SJCRH30 (cell line): ENCODE measurements around the gene IFIT2. TPM values are rescaled to one million over a fixed set of nuclear protein-coding genes. Genes with fewer than 3 reads are reported as not detected.

Experiments
- DNase-seq, 2 experiments: peaks; one replicate each; pipeline ENCODE4 v3.0.0-alpha.2; 2015 to 2020
- H3K27ac ChIP-seq: fragments of 250-450 bp; sonication (Bioruptor Pico); 2 replicates; pipeline ENCODE4 v1.5.1; 2020; ENCODE audit warnings: mild to moderate bottlenecking, moderate library complexity
- H3K27me3 ChIP-seq: fragments of 250-450 bp; sonication (Bioruptor Pico); 2 replicates; pipeline ENCODE4 v1.5.1; 2020; ENCODE audit warnings: mild to moderate bottlenecking, moderate library complexity
- H3K36me3 ChIP-seq: fragments of 250-450 bp; sonication (Bioruptor Pico); 2 replicates; pipeline ENCODE4 v1.5.1; 2020; ENCODE audit warnings: mild to moderate bottlenecking, moderate library complexity
- H3K4me1 ChIP-seq: fragments of 250-450 bp; sonication (Bioruptor Pico); 2 replicates; pipeline ENCODE4 v1.5.1; 2020; ENCODE audit warnings: mild to moderate bottlenecking, moderate library complexity
- H3K4me3 ChIP-seq: fragments of 250-450 bp; sonication (Bioruptor Pico); 2 replicates; pipeline ENCODE4 v1.5.1; 2020; ENCODE audit warnings: mild to moderate bottlenecking, moderate library complexity
- H3K9me3 ChIP-seq: fragments of 250-450 bp; sonication (Bioruptor Pico); replicated peaks from 2 replicates; pipeline ENCODE4 v1.5.1; 2020; ENCODE audit warnings: mild to moderate bottlenecking, moderate library complexity
- total RNA-seq: library from RNA; depleted of rRNA; stranded (reverse); fragments of >200 nt; shearing (Covaris generic); gene quantifications from 2 replicates; pipeline ENCODE4 v1.2.3, GENCODE V29; 2014

Gene IFIT2
- total RNA-seq, 1 experiment from 2014 or later: 0.26 TPM

- no peak for DNase-seq
- no peak overlapping the region for H3K4me3 ChIP-seq
- H3K9me3 ChIP-seq: no peaks in the 10 kb centered on the region
- H3K27me3 ChIP-seq: no peaks in the 10 kb centered on the region
- H3K36me3 ChIP-seq: no peaks in the 10 kb centered on the region
- no peaks in the 10 kb centered on the region for H3K4me1 ChIP-seq
- H3K27ac ChIP-seq: no peak overlapping the region
Observed at GRCh38 chr10:89295597-89295996, 6.2 kb upstream of the IFIT2 start.

- H3K27me3 ChIP-seq: no peaks in the 10 kb centered on the region
- H3K4me1 ChIP-seq: no peaks in the 10 kb centered on the region
- H3K4me3 ChIP-seq: no peak overlapping the region
- no peaks in the 10 kb centered on the region for H3K9me3 ChIP-seq
- no peaks in the 10 kb centered on the region for H3K36me3 ChIP-seq
- no peak for DNase-seq
- no peak overlapping the region for H3K27ac ChIP-seq
Observed at GRCh38 chr10:89296220-89296648, 5.6 kb upstream of the IFIT2 start.

DNA sequence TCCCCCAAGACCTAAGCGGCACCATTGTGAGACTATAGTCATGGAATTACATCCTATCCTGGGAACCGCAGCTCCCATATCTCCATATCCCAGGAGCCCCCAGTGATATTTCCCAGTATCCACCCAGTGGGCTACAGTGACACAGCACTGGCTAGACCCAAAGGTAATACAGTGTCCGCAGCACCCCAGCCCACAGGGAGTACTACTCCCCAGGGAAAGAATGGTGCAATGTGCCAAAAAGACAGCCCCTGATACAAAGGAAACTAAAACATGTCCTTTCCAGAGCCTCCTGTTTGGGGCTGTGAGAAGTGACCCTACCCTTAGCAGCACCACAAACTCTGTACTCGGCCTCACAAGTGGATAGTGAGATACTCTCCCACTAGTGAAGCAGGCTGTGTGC, 4.5 kb upstream of the IFIT2 start:
- DNase-seq: no peak
- Histone ChIP-seq H3K36me3 (no peaks in the 10 kb centered on the region), H3K4me1 (no peaks in the 10 kb centered on the region), H3K27me3 (no peaks in the 10 kb centered on the region), H3K4me3 (no peak overlapping the region), H3K9me3 (no peaks in the 10 kb centered on the region), H3K27ac (no peak overlapping the region)

DNA sequence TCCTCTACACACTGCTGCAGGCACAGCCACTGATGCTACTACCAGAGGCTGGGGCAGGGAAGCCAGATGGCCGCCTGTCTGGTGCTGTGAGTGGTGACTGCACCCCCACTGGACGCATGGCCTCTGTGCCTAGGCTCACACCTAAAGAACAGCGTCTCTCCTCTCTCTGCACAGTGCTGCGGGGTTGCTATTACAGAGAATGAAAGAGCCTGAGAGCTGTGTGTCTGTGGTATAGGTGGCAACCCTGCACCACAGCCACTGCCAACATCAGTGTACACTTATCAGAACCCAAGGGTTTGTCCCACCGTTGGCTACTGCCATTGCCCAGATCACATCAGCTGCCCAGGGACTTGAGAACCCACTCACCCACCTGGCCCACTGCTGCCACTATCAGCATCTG, 4.1 kb upstream of the IFIT2 start:
- H3K9me3 ChIP-seq: no peaks in the 10 kb centered on the region
- no peaks in the 10 kb centered on the region for H3K27me3 ChIP-seq
- no peak overlapping the region for H3K27ac ChIP-seq
- no peaks in the 10 kb centered on the region for H3K36me3 ChIP-seq
- H3K4me1 ChIP-seq: no peaks in the 10 kb centered on the region
- no peak overlapping the region for H3K4me3 ChIP-seq
- DNase-seq: no peak

DNA sequence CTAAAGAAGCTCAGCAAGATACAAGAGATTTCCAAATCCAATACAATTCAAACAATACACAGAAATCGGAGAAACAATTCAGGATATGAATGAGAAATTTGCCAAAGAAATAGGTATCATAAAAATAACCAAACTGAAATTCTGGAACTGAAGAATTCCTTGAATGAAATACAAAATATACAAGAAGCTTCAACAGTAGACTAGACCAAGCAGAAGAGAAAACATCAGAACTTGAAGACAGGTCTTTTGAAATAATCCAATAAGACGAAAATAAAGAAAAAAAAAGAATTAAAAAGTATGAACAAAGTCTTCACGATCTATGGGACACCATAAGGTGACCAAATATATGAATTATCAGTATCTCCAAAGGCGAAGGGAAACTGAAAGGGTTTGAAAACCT, 2.8 kb upstream of the IFIT2 start:
- Histone ChIP-seq H3K9me3 (no peaks in the 10 kb centered on the region), H3K36me3 (no peaks in the 10 kb centered on the region), H3K4me3 (no peak overlapping the region), H3K27me3 (no peaks in the 10 kb centered on the region), H3K27ac (no peak overlapping the region), H3K4me1 (no peaks in the 10 kb centered on the region)
- no peak for DNase-seq

DNA sequence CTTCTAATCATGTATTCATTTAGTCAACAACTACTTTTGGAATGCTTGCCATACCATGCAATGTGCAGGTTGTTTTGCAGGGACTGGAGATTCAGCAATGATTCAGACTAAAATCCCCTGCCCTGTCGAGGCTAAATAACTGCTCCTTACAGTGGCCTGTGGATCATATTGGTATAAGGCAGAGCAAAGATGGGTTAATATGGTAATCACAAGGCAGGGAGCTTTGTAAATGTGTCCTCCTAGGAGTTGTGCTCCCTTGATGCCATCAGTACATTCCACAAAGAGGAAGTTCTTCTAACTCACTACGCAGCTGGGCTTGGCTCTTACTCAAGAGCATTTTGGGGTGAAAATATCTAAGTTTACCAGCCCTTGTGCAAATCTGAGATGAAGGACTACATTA, 614 bp upstream of the IFIT2 start:
- peak in 1 of 2 experiments; percentile 4 for DNase-seq
- Histone ChIP-seq H3K27me3 (no peaks in the 10 kb centered on the region), H3K27ac (peak overlapping the region; percentile 72), H3K4me3 (peak overlapping the region; percentile 52), H3K36me3 (no peaks in the 10 kb centered on the region), H3K9me3 (no peaks in the 10 kb centered on the region), H3K4me1 (no peaks in the 10 kb centered on the region)

DNA sequence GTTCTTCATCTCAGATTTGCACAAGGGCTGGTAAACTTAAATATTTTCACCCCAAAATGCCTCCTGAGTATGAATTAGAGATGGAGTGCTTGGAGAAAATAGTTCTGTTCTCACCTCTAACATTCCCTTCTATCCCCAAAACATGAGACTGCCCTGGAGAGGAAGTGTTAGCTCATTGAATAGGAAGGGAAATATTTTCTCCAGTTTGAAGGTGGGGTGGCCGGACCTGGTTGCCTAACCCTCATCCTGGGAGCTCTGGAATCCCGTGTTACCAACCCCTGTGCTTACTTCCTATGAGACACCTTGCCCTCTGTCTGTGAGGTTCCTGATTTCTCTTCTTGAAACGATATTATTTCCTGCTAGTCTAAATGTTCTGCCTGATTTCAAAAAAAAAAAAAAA, 779 bp downstream of the IFIT2 start:
- H3K27me3 ChIP-seq: no peaks in the 10 kb centered on the region
- no peaks in the 10 kb centered on the region for H3K9me3 ChIP-seq
- peak overlapping the region; percentile 72 for H3K27ac ChIP-seq
- no peaks in the 10 kb centered on the region for H3K4me1 ChIP-seq
- no peak for DNase-seq
- H3K4me3 ChIP-seq: peak overlapping the region; percentile 52
- H3K36me3 ChIP-seq: no peaks in the 10 kb centered on the region

DNA sequence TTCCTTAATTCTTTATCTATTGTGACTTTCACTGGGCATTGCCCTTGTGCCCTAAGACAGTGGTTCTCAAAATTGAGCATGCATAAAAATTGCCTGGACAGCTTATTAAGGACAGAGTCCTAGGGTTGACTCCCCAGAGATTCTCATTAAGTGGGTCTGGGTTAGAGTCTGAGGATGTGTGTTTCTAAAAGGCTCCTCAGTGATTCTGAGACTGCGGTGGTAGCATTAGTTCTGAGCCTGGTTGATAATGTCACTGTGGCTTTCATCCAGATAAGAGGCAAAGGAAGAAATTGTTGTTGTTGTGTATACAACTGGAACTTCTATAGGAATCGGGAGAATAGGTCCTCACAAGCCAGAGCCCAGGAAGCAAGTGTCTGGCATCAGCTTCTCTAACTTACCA, 1.3 kb downstream of the IFIT2 start:
- no peak for DNase-seq
- no peak overlapping the region for H3K27ac ChIP-seq
- no peaks in the 10 kb centered on the region for H3K4me1 ChIP-seq
- H3K4me3 ChIP-seq: no peak overlapping the region
- H3K9me3 ChIP-seq: no peaks in the 10 kb centered on the region
- no peaks in the 10 kb centered on the region for H3K27me3 ChIP-seq
- H3K36me3 ChIP-seq: no peaks in the 10 kb centered on the region

GRCh38 chr10:89304026-89304425, 2.2 kb downstream of the IFIT2 start:
- H3K36me3 ChIP-seq: no peaks in the 10 kb centered on the region
- no peaks in the 10 kb centered on the region for H3K27me3 ChIP-seq
- no peak for DNase-seq
- H3K4me1 ChIP-seq: no peaks in the 10 kb centered on the region
- H3K27ac ChIP-seq: no peak overlapping the region
- H3K4me3 ChIP-seq: no peak overlapping the region
- no peaks in the 10 kb centered on the region for H3K9me3 ChIP-seq

DNA sequence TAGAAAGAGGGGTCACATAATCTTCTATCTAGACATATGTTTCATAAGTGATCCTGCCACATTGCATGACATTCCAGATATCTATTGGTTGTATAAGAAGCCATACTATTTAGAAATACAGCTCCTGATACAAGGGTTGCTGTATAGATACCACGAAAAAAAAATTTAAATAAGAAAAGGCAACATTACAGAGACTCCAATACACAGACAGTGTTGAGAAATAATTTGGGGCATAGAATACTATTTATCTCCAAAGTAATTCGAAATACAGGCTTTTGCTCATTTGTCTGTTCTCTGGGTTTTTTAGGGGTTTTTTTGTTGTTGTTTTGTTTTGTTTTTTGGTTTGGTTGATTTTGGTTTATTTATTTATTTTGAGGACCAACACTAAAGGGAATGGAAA, 2.6 kb downstream of the IFIT2 start:
- no peak overlapping the region for H3K27ac ChIP-seq

DNA sequence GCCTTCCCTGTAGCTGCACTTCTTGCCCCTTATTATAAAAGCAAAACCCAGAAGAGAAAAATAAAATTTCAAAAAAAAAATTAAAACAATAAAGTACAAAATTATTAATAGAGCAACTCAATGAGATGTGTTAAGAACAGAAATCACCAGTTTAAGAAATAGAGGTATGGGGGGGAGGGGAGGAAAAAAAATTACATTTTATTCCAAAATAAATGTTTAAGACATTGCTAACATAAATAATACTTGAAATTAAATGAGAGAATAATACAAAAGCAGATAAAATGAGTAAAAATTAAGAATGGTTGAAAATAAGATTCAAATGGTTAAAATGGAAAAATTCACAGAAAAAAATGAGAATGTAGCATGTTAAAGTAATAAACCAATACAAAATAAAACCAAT, 3.1 kb downstream of the IFIT2 start:
- no peaks in the 10 kb centered on the region for H3K36me3 ChIP-seq
- no peaks in the 10 kb centered on the region for H3K27me3 ChIP-seq
- no peak for DNase-seq
- H3K9me3 ChIP-seq: no peaks in the 10 kb centered on the region
- H3K4me3 ChIP-seq: no peak overlapping the region
- H3K27ac ChIP-seq: no peak overlapping the region
- no peaks in the 10 kb centered on the region for H3K4me1 ChIP-seq

More for the DNA sequence above, 2.6 kb downstream of the IFIT2 start:
- no peak overlapping the region for H3K4me3 ChIP-seq
- H3K27me3 ChIP-seq: no peaks in the 10 kb centered on the region
- no peaks in the 10 kb centered on the region for H3K9me3 ChIP-seq
- no peaks in the 10 kb centered on the region for H3K36me3 ChIP-seq
- no peaks in the 10 kb centered on the region for H3K4me1 ChIP-seq
- DNase-seq: no peak

- Histone ChIP-seq H3K27me3 (no peaks in the 10 kb centered on the region), H3K4me3 (no peak overlapping the region), H3K9me3 (no peaks in the 10 kb centered on the region), H3K4me1 (no peaks in the 10 kb centered on the region), H3K36me3 (no peaks in the 10 kb centered on the region), H3K27ac (no peak overlapping the region)
- DNase-seq: no peak
Observed at GRCh38 chr10:89305766-89306433, 4.1 kb downstream of the IFIT2 start.

- DNase-seq: no peak
- no peaks in the 10 kb centered on the region for H3K27me3 ChIP-seq
- H3K4me1 ChIP-seq: no peaks in the 10 kb centered on the region
- H3K27ac ChIP-seq: no peak overlapping the region
- no peak overlapping the region for H3K4me3 ChIP-seq
- no peaks in the 10 kb centered on the region for H3K36me3 ChIP-seq
- H3K9me3 ChIP-seq: no peaks in the 10 kb centered on the region
Observed at GRCh38 chr10:89306434-89307268, 4.8 kb downstream of the IFIT2 start.

- Histone ChIP-seq H3K4me1 (no peaks in the 10 kb centered on the region), H3K4me3 (no peak overlapping the region), H3K27ac (no peak overlapping the region), H3K9me3 (no peaks in the 10 kb centered on the region), H3K36me3 (no peaks in the 10 kb centered on the region), H3K27me3 (no peaks in the 10 kb centered on the region)
- no peak for DNase-seq
Observed at GRCh38 chr10:89307269-89307577, 5.4 kb downstream of the IFIT2 start.

DNA sequence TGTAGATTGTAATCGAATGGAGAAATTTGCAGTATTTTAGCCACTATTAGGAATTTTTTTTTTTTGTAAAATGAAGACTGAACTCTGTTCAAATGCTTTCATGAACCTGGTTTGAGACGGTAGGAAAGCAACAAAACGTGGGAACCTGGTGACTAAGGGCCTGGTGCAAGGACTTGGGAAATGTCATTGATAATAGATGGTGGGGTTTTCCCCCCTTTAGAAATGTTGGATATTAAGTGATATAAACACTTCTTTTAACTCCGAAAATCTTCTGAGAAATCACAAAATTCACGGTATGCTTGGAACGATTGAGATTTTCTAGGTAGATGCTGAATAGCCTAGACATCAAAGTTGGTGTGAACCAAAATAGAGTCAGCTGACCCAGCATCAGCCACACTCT, 6.4 kb downstream of the IFIT2 start:
- H3K4me1 ChIP-seq: no peaks in the 10 kb centered on the region
- H3K27me3 ChIP-seq: no peaks in the 10 kb centered on the region

DNA sequence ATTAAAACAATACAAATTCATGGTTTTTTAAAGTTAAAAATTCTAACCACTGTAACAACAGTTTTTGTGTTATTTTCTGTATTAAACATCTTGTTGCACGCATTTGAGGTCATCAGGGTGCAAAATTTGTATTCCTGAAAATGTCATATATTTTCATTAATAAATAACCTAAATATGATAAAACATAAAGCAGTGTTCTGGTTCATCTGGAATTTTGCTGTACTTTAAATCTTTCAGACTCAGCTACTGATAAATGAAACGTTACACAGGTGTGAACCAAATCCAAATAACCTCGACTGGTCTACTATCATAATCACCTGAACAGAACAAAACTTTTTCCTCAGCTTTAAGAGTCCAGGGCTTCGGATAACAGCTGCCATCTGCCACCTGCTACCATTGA, 6.9 kb downstream of the IFIT2 start:
- H3K27me3 ChIP-seq: no peaks in the 10 kb centered on the region
- DNase-seq: no peak
- no peak overlapping the region for H3K4me3 ChIP-seq

More for the DNA sequence above, 6.4 kb downstream of the IFIT2 start:
- Histone ChIP-seq H3K9me3 (no peaks in the 10 kb centered on the region), H3K27ac (no peak overlapping the region), H3K36me3 (no peaks in the 10 kb centered on the region), H3K4me3 (no peak overlapping the region)
- DNase-seq: no peak

More for the DNA sequence above, 6.9 kb downstream of the IFIT2 start:
- no peaks in the 10 kb centered on the region for H3K4me1 ChIP-seq
- no peaks in the 10 kb centered on the region for H3K36me3 ChIP-seq
- H3K9me3 ChIP-seq: no peaks in the 10 kb centered on the region
- H3K27ac ChIP-seq: no peak overlapping the region
